Kidney (tissue), 14 donors: ENCODE measurements around the gene INPP5D. TPM values are rescaled to one million over a fixed set of nuclear protein-coding genes. Genes with fewer than 3 reads are reported as not detected.

ENCODE experiments used
- DNase-seq, 5 donors: peaks; one replicate each; pipeline ENCODE4 v3.0.0-alpha.2; 2013 to 2020
- FAIRE-seq: peaks from 2 replicates; lab custom pipeline; 2012; peaks lifted over from hg19 to GRCh38; lab: Jason Lieb, UNC
- H3K27ac ChIP-seq, 2 donors: one replicate each; pipeline ENCODE4 v1.7.0; 2013; ENCODE audit warnings: low read depth in 2 of 2, low read length in 2 of 2, inconsistent platforms in 1 of 2
- H3K27me3 ChIP-seq: one replicate; pipeline ENCODE4 v1.7.1; 2013; ENCODE audit warnings: low read length, inconsistent platforms; ENCODE audit not compliant: control insufficient read depth, insufficient read depth
- H3K36me3 ChIP-seq, 3 donors: one replicate each; pipeline versions ENCODE4 v1.7.0 to v1.7.1; 2013; ENCODE audit warnings: low read length in 3 of 3, control low read depth in 1 of 3, inconsistent platforms in 1 of 3; ENCODE audit not compliant: insufficient read depth in 3 of 3, control insufficient read depth in 2 of 3
- H3K4me1 ChIP-seq, 3 donors: one replicate each; pipeline versions ENCODE4 v1.7.0 to v1.7.1; 2013; ENCODE audit warnings: low read length in 3 of 3, inconsistent platforms in 1 of 3, low read depth in 1 of 3; ENCODE audit not compliant: control insufficient read depth in 2 of 3, insufficient read depth in 2 of 3
- H3K4me3 ChIP-seq, 3 donors: one replicate each; pipeline versions ENCODE4 v1.7.0 to v1.8.1; 2013; ENCODE audit warnings: low read length in 3 of 3, control low read depth in 1 of 3, inconsistent platforms in 1 of 3
- H3K9ac ChIP-seq, 3 donors: one replicate each; pipeline versions ENCODE4 v1.7.0 to v1.7.1; 2013; ENCODE audit warnings: low read length in 3 of 3, control low read depth in 1 of 3, inconsistent platforms in 1 of 3
- H3K9me3 ChIP-seq, 3 donors: one replicate each; pipeline versions ENCODE4 v1.7.0 to v1.7.1; 2013; ENCODE audit warnings: low read length in 3 of 3, control low read depth in 1 of 3, inconsistent platforms in 1 of 3; ENCODE audit not compliant: control insufficient read depth in 2 of 3, insufficient read depth in 1 of 3
- CTCF ChIP-seq: IDR thresholded peaks from 3 replicates; pipeline ENCODE4 v1.5.1; 2012; ENCODE audit warnings: mild to moderate bottlenecking, moderate library complexity, borderline replicate concordance; ENCODE audit not compliant: insufficient read depth; ENCODE audit errors: extremely low read depth
- intact Hi-C: fragments of 100-400 bp; cut with DNase I; formaldehyde crosslinking; loops from one replicate; pipeline ENCODE4 v1.11.1; 2022
- polyA plus RNA-seq: library from polyadenylated mRNA; stranded (reverse); fragments of 350-450 nt; fragmentation: Illumina TruSeq; extraction: RNeasy Lipid Tissue Mini Kit (QIAGEN cat#74804); gene quantifications from one replicate; pipeline ENCODE4 v1.2.3, GENCODE V29; 2014; ENCODE audit warnings: low read depth, low replicate concordance; ENCODE audit not compliant: insufficient read depth
- total RNA-seq: library from RNA; stranded (reverse); fragmentation: NEBNext Ultra II Directional; extraction: Animal tissue kit (Norgen Biotek cat#: 25700); gene quantifications from one replicate; pipeline ENCODE4 v1.2.1, GENCODE V29; 2021
- donor health status: control.
- donor health status: control.
- donor health status: control.
- donor health status: control.
- donor health status: control.
- donor health status: DM: yes; HTN: yes; CAD: no.
- donor health status: Normal renal cell carcinoma (clear cell type).

Gene INPP5D
- total and polyA plus RNA-seq, 2 donors from 2014 or later: 2.6 to 29.6 TPM

DNA sequence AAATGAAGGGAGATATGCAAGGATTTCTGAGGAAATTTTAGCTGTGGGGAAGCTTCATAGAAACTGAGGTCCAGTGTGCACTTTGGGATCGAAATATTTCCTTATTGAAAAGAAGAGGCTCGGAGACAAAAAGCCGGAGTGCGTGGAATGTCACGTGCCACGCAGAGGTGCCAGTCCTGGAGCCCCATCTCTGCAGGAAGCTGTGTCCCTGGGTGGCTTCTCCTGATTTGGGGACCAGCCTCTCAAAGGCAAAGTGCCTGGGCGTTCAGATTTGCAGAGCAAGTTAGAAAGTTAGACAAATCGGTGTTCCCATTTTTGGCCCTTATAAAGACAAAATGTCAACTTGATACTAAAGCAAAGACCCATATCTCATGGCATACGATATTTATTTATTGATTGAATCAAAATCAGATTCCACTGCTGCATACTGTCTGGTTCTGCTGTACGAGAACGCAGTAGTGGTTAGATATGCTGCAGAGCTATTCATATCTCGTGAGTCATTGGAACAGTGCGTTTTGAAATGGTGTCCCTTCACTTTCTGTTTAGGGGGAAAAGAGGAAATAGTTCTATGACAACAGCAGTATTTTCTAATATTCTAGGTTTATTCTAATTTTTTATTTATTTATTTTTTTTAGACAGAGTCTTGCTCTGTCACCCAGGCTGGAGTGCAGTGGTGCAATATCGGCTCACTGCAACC lies 182.2 kb downstream of the INPP5D start:
- no peaks in the 10 kb centered on the region for H3K36me3 ChIP-seq
- no peaks in the 10 kb centered on the region for H3K27me3 ChIP-seq
- FAIRE-seq (no peak), DNase-seq (peak in 1 of 5 donors; percentile 51)
- H3K27ac ChIP-seq: no peak overlapping the region
- H3K9ac ChIP-seq: no peak overlapping the region
- H3K4me1 ChIP-seq: no peaks in the 10 kb centered on the region
- intact Hi-C loops: no loop called here
- TF ChIP-seq CTCF: no peak
- H3K9me3 ChIP-seq: no peaks in the 10 kb centered on the region
- no peak overlapping the region for H3K4me3 ChIP-seq

DNA sequence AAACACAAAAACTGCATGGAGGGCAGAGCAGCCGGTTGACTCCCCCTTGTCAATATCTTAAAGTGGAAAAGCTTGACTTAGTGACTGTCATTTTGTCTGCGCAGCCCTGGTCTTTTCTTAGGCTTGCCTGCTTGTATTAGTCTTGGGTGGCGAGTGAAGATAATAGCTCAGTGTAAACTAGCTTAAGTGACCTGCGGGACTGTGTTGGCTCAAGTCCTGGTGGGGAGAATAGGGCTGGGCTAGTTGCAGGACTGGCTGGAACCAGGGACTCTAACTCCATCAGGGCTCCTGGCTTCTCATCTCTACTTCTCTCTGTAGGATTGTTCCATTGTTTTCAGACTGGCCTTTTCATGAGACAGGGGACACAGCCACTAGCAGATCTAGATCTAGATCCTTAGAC lies 183.2 kb downstream of the INPP5D start:
- Histone ChIP-seq H3K27ac (no peak overlapping the region), H3K9me3 (no peaks in the 10 kb centered on the region), H3K9ac (no peak overlapping the region), H3K27me3 (no peaks in the 10 kb centered on the region), H3K4me1 (no peaks in the 10 kb centered on the region), H3K36me3 (no peaks in the 10 kb centered on the region), H3K4me3 (no peak overlapping the region)
- FAIRE-seq (no peak), DNase-seq (no peak)
- TF ChIP-seq CTCF: no peak
- intact Hi-C loops: no loop called here

DNA sequence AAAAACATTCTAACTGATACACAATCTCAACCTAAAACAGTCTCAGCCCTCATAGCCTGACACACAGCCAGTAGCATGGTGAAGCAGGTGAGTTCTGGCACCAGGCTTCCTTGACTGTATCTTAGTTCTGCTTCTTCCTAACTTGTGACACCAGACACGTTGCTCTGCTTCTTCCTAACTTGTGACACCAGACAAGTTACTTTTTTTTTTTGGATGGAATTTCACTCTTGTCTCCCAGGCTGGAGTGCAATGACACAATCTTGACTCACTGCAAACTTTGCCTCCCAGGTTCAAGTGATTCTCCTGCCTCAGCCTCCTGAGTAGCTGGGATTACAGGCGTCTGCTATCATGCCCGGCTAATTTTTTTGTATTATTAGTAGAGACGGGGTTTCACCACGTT lies 184.7 kb downstream of the INPP5D start:
- Histone ChIP-seq H3K36me3 (no peaks in the 10 kb centered on the region), H3K4me1 (no peaks in the 10 kb centered on the region), H3K27me3 (no peaks in the 10 kb centered on the region), H3K27ac (no peak overlapping the region), H3K9ac (no peak overlapping the region), H3K9me3 (no peaks in the 10 kb centered on the region), H3K4me3 (no peak overlapping the region)
- intact Hi-C loops: no loop called here
- no peak for DNase-seq
- FAIRE-seq: no peak
- TF ChIP-seq CTCF: no peak
